ENCODE data around the gene SYNRG. TPM values are rescaled to one million over a fixed set of nuclear protein-coding genes. Genes with fewer than 3 reads are reported as not detected.
A peak's percentile ranks its signal among the peaks of the same experiment; 100 is the strongest.

The SYNRG gene
- total and polyA plus RNA-seq, 2 donors (not counting 1 experiment from before 2014, with no cell fraction given): 20.4 to 21.5 TPM

DNA sequence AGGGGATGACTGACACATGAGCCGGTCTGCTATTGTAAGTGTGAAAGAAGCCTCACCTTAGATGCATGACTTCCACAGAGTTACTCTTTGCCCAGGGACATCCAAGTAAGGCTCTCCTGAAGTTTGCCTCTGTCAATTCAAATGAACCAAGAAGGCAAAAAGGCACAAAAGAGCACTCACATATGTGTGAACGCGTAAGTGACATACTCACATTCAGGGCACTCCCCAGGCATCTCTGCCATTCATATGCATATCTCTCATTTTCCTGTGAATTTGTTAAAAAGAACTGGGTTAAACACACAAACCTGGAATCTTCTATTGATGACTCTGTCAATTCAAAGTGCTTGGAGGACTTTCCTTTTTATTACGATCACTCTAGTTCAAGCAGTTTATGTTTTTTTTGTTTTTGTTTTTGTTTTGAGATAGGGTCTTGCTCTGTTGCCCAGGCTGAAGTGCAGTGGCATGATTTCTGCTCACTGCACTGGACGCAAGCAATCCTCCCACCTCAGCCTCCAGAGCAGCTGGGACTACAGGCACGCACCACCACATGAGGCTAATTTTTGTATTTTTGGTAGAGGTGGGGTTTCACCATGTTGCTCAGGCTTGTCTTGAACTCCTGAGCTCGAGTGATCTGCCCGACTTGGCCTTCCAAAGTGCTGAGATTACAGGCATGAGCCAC, 70.1 kb downstream of the SYNRG start:
- H3K9ac ChIP-seq (ENCODE audit: insufficient read depth, low read length): no peak overlapping the region
- H3K27ac ChIP-seq (ENCODE audit: insufficient read depth, low read length): no peak overlapping the region
- DNase-seq (ENCODE audit: low read depth in 2 of 2): no peak
- no peak overlapping the region for H2AFZ ChIP-seq (ENCODE audit: low read length)
- no peaks in the 10 kb centered on the region for H3K79me2 ChIP-seq (ENCODE audit: control insufficient read depth, insufficient read depth, low read length)
- H3K36me3 ChIP-seq (ENCODE audit: control insufficient read depth, insufficient read depth, low read length): peaks cover 15% of the 10 kb centered on the region
- no peaks in the 10 kb centered on the region for H3K9me3 ChIP-seq (ENCODE audit: control insufficient read depth, insufficient read depth, low read depth, low read length)
- no peak overlapping the region for H3K4me3 ChIP-seq (replicated peaks in 1 of 4; ENCODE audit: control extremely low read depth in 1 of 4, insufficient read depth in 1 of 4, low read depth in 3 of 4, low read length in 4 of 4)
- no peak overlapping the region for H3K4me2 ChIP-seq (ENCODE audit: extremely low read depth, insufficient read depth, low read length)
- no peaks in the 10 kb centered on the region for H4K20me1 ChIP-seq (ENCODE audit: control insufficient read depth, extremely low read depth, insufficient read depth, low read length)
- no peaks in the 10 kb centered on the region for H3K27me3 ChIP-seq (ENCODE audit: control insufficient read depth, insufficient read depth, low read length)
- TF ChIP-seq, protein P1, sequence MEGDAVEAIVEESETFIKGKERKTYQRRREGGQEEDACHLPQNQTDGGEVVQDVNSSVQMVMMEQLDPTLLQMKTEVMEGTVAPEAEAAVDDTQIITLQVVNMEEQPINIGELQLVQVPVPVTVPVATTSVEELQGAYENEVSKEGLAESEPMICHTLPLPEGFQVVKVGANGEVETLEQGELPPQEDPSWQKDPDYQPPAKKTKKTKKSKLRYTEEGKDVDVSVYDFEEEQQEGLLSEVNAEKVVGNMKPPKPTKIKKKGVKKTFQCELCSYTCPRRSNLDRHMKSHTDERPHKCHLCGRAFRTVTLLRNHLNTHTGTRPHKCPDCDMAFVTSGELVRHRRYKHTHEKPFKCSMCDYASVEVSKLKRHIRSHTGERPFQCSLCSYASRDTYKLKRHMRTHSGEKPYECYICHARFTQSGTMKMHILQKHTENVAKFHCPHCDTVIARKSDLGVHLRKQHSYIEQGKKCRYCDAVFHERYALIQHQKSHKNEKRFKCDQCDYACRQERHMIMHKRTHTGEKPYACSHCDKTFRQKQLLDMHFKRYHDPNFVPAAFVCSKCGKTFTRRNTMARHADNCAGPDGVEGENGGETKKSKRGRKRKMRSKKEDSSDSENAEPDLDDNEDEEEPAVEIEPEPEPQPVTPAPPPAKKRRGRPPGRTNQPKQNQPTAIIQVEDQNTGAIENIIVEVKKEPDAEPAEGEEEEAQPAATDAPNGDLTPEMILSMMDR (conservative IDR thresholded peaks at IDR 0.05 in 1 of 2, IDR thresholded peaks at IDR 0.05 in 1 of 2; ENCODE audit: low read depth in 1 of 2, low read length in 2 of 2): no peak
- TF ChIP-seq EZH2 (IDR thresholded peaks at IDR 0.05; ENCODE audit: low read length, missing control alignments): no peak
- no peaks in the 10 kb centered on the region for H3K4me1 ChIP-seq (ENCODE audit: control insufficient read depth, extremely low read depth, insufficient read depth, low read length)

DNA sequence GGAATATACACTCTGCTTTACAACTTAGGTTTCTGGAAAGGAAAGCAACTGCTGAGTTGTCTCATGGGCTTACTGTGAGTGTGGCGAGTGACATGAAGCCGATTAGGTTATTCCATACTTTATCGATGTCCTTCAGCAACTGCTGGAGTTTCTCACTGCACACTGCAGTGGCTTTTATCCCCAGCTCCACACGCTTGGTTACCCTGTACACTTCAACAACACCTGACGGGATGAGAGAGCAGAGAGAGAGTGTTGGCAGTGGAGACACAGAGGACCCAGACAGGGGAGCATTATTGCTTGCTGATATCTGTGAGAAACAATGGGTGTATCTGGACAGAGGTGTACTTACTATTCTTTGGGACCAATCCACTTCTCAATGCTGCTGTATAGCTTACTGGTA, 73.3 kb downstream of the SYNRG start:
- peaks cover 11% of the 10 kb centered on the region for H3K36me3 ChIP-seq (ENCODE audit: control insufficient read depth, insufficient read depth, low read length)
- peaks cover under 1% of the 10 kb centered on the region for H3K4me1 ChIP-seq (ENCODE audit: control insufficient read depth, extremely low read depth, insufficient read depth, low read length)
- H3K9ac ChIP-seq (ENCODE audit: insufficient read depth, low read length): no peak overlapping the region
- no peak for TF ChIP-seq EZH2 (IDR thresholded peaks at IDR 0.05; ENCODE audit: low read length, missing control alignments)
- TF ChIP-seq, protein P1 (conservative IDR thresholded peaks at IDR 0.05 in 1 of 2, IDR thresholded peaks at IDR 0.05 in 1 of 2; ENCODE audit: low read depth in 1 of 2, low read length in 2 of 2): no peak
- H3K27me3 ChIP-seq (ENCODE audit: control insufficient read depth, insufficient read depth, low read length): no peaks in the 10 kb centered on the region
- no peaks in the 10 kb centered on the region for H3K9me3 ChIP-seq (ENCODE audit: control insufficient read depth, insufficient read depth, low read depth, low read length)
- DNase-seq (ENCODE audit: low read depth in 2 of 2): no peak
- H2AFZ ChIP-seq (ENCODE audit: low read length): no peak overlapping the region
- no peak overlapping the region for H3K4me2 ChIP-seq (ENCODE audit: extremely low read depth, insufficient read depth, low read length)
- H3K4me3 ChIP-seq (replicated peaks in 1 of 4; ENCODE audit: control extremely low read depth in 1 of 4, insufficient read depth in 1 of 4, low read depth in 3 of 4, low read length in 4 of 4): no peak overlapping the region
- H4K20me1 ChIP-seq (ENCODE audit: control insufficient read depth, extremely low read depth, insufficient read depth, low read length): no peaks in the 10 kb centered on the region
- H3K79me2 ChIP-seq (ENCODE audit: control insufficient read depth, insufficient read depth, low read length): no peaks in the 10 kb centered on the region
- no peak overlapping the region for H3K27ac ChIP-seq (ENCODE audit: insufficient read depth, low read length)

DNA sequence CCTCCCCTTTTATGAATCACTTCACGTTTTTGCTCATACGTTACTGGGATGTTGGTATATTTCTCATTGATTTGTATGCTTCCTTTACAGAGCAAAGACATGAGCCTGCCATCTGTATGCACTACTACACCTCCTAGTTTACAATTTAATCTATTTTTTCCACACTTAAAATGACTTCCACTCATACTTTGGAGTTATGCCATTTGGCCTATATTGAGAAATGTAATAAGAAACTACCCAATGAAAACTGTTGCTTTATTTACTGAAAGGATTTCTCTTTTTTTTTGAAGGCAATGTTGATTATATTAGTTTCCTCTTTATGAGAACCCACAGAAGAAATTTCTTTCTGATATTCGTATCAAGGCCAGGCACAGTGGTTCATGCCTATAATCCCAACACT, 76.5 kb downstream of the SYNRG start:
- Histone ChIP-seq H3K9me3 (ENCODE audit: control insufficient read depth, insufficient read depth, low read depth, low read length) (no peaks in the 10 kb centered on the region), H3K36me3 (ENCODE audit: control insufficient read depth, insufficient read depth, low read length) (peaks cover 7% of the 10 kb centered on the region), H3K4me1 (ENCODE audit: control insufficient read depth, extremely low read depth, insufficient read depth, low read length) (peaks cover 2% of the 10 kb centered on the region), H2AFZ (ENCODE audit: low read length) (no peak overlapping the region), H3K79me2 (ENCODE audit: control insufficient read depth, insufficient read depth, low read length) (no peaks in the 10 kb centered on the region), H3K27me3 (ENCODE audit: control insufficient read depth, insufficient read depth, low read length) (no peaks in the 10 kb centered on the region), H3K4me2 (ENCODE audit: extremely low read depth, insufficient read depth, low read length) (no peak overlapping the region), H4K20me1 (ENCODE audit: control insufficient read depth, extremely low read depth, insufficient read depth, low read length) (no peaks in the 10 kb centered on the region), H3K9ac (ENCODE audit: insufficient read depth, low read length) (no peak overlapping the region), H3K27ac (ENCODE audit: insufficient read depth, low read length) (no peak overlapping the region), H3K4me3 (replicated peaks in 1 of 4; ENCODE audit: control extremely low read depth in 1 of 4, insufficient read depth in 1 of 4, low read depth in 3 of 4, low read length in 4 of 4) (no peak overlapping the region)
- DNase-seq (ENCODE audit: low read depth in 2 of 2): peak in 1 of 2 donors; percentile 58
- TF ChIP-seq, protein P1 (conservative IDR thresholded peaks at IDR 0.05 in 1 of 2, IDR thresholded peaks at IDR 0.05 in 1 of 2; ENCODE audit: low read depth in 1 of 2, low read length in 2 of 2): no peak
- TF ChIP-seq EZH2 (IDR thresholded peaks at IDR 0.05; ENCODE audit: low read length, missing control alignments): no peak

Measured in fibroblast of lung (primary cell).